Activated naive CD4-positive, alpha-beta T cell treated with anti-CD3 and anti-CD28 coated beads for 36 hours (primary cell): Measurements from ENCODE around the gene PML. TPM values are rescaled to one million over a fixed set of nuclear protein-coding genes. Genes with fewer than 3 reads are reported as not detected.
"Not testable (repeated sequence)": the region's sequence is repeated elsewhere in the genome, so short reads cannot be mapped to it uniquely, and the experiment has no call there.

Experiments
- CTCF ChIA-PET: fragments of 350-600 bp; sonication (Branson Sonifier 250); formaldehyde crosslinking; loops from one replicate; lab custom pipeline; 2021; ENCODE audit warnings: antibody characterized with exemption; lab: Charles Lee
- DNase-seq: peaks from one replicate; pipeline ENCODE4 v3.0.0-alpha.2; 2020
- H3K27ac Mint-ChIP-seq: one replicate; pipeline ENCODE4 v1.8.0; 2021; ENCODE audit warnings: mild to moderate bottlenecking, mixed read lengths
- H3K27me3 Mint-ChIP-seq: one replicate; pipeline ENCODE4 v1.8.0; 2021; ENCODE audit warnings: low read depth, mixed read lengths
- H3K36me3 Mint-ChIP-seq: one replicate; pipeline ENCODE4 v1.8.0; 2021; ENCODE audit warnings: low read depth, mixed read lengths
- H3K4me1 Mint-ChIP-seq: one replicate; pipeline ENCODE4 v1.8.0; 2021; ENCODE audit warnings: low read depth, mixed read lengths
- H3K4me3 Mint-ChIP-seq: one replicate; pipeline ENCODE4 v1.8.0; 2021; ENCODE audit warnings: mild to moderate bottlenecking, moderate library complexity, mixed read lengths
- H3K9me3 Mint-ChIP-seq: one replicate; pipeline ENCODE4 v1.8.0; 2021; ENCODE audit warnings: mixed read lengths
- intact Hi-C: fragments of 100-400 bp; cut with micrococcal nuclease; formaldehyde crosslinking; loops from one replicate; pipeline ENCODE4 v1.15.1; 2023
- total RNA-seq, 2 experiments: library from RNA; stranded (reverse); gene quantifications; one replicate each; pipeline ENCODE4 v1.2.3, GENCODE V29; 2021

Gene PML
- total RNA-seq, 2 experiments from 2014 or later: 69.6 to 70.2 TPM

- Mint-ChIP-seq H3K9me3 (no peaks in the 10 kb centered on the region), H3K4me1 (peaks cover 10% of the 10 kb centered on the region), H3K27ac (no peak overlapping the region), H3K4me3 (no peak overlapping the region), H3K27me3 (no peaks in the 10 kb centered on the region), H3K36me3 (peaks cover 2% of the 10 kb centered on the region)
- DNase-seq: no peak
- intact Hi-C loops: no loop called here
- CTCF ChIA-PET: interaction anchor here (0.7 to 11.8 kb wide), 3 partner anchors 21 to 75 kb away, joined by 3 to 167 read pairs (median 3); no protein-coding TSS in a partner anchor
These were observed 51.2 kb downstream of the PML start for GRCh38 chr15:74045636-74046274.

- intact Hi-C loops: no loop called here
- Mint-ChIP-seq H3K4me1 (peaks cover 10% of the 10 kb centered on the region), H3K9me3 (no peaks in the 10 kb centered on the region)
These were observed 51.8 kb downstream of the PML start for GRCh38 chr15:74046275-74046674.

GRCh38 chr15:74050127-74050526, 55.6 kb downstream of the PML start:
- H3K4me1 Mint-ChIP-seq: peaks cover 15% of the 10 kb centered on the region
- no peaks in the 10 kb centered on the region for H3K36me3 Mint-ChIP-seq
- H3K9me3 Mint-ChIP-seq: no peaks in the 10 kb centered on the region
- H3K27me3 Mint-ChIP-seq: no peaks in the 10 kb centered on the region
- DNase-seq: no peak
- H3K27ac Mint-ChIP-seq: no peak overlapping the region
- intact Hi-C loops: loop anchor here (5.0 kb wide), 1 partner anchor 257 kb away; no protein-coding TSS in a partner anchor
- H3K4me3 Mint-ChIP-seq: no peak overlapping the region
- CTCF ChIA-PET: interaction anchor here (0.8 to 11.8 kb wide), 5 partner anchors 10 to 258 kb away, joined by 3 to 167 read pairs (median 8); partner anchors contain the start of gene PML

More at GRCh38 chr15:74046275-74046674, 51.8 kb downstream of the PML start:
- no peak for DNase-seq
- Mint-ChIP-seq H3K4me3 (no peak overlapping the region), H3K27ac (no peak overlapping the region), H3K36me3 (peaks cover 2% of the 10 kb centered on the region), H3K27me3 (no peaks in the 10 kb centered on the region)
- CTCF ChIA-PET: interaction anchor here (0.7 to 11.8 kb wide), 3 partner anchors 22 to 76 kb away, joined by 3 to 167 read pairs (median 3); no protein-coding TSS in a partner anchor

- Mint-ChIP-seq H3K36me3 (no peaks in the 10 kb centered on the region), H3K4me3 (no peak overlapping the region), H3K9me3 (no peaks in the 10 kb centered on the region), H3K27me3 (no peaks in the 10 kb centered on the region), H3K4me1 (peaks cover 15% of the 10 kb centered on the region), H3K27ac (no peak overlapping the region)
- no peak for DNase-seq
- CTCF ChIA-PET: interaction anchor here (0.6 to 11.8 kb wide), 4 partner anchors 9 to 277 kb away, joined by 3 to 167 read pairs (median 12); no protein-coding TSS in a partner anchor
- intact Hi-C loops: loop anchor here (5.0 kb wide), 1 partner anchor 257 kb away; no protein-coding TSS in a partner anchor
These were observed 56.2 kb downstream of the PML start for GRCh38 chr15:74050556-74051234.

- CTCF ChIA-PET: interaction anchor here (0.7 to 11.8 kb wide), 7 partner anchors 10 to 172 kb away, joined by 3 to 167 read pairs (median 3); partner anchors contain the start of gene PML
- H3K9me3 Mint-ChIP-seq, H3K27me3 Mint-ChIP-seq, H3K36me3 Mint-ChIP-seq, H3K27ac Mint-ChIP-seq, H3K4me3 Mint-ChIP-seq, DNase-seq: not testable (repeated sequence)
- peaks cover 15% of the 10 kb centered on the region for H3K4me1 Mint-ChIP-seq
- intact Hi-C loops: loop anchor here (5.0 kb wide), 1 partner anchor 255 kb away; no protein-coding TSS in a partner anchor
These were observed 58.0 kb downstream of the PML start for GRCh38 chr15:74052271-74053260.

- CTCF ChIA-PET: interaction anchor here (0.7 to 11.8 kb wide), 7 partner anchors 11 to 102 kb away, joined by 3 to 167 read pairs (median 3); no protein-coding TSS in a partner anchor
- DNase-seq: no peak
- no peak overlapping the region for H3K4me3 Mint-ChIP-seq
- H3K4me1 Mint-ChIP-seq: peaks cover 5% of the 10 kb centered on the region
- intact Hi-C loops: loop anchor here (5.0 kb wide), 1 partner anchor 254 kb away; no protein-coding TSS in a partner anchor
- H3K9me3 Mint-ChIP-seq: no peaks in the 10 kb centered on the region
- no peak overlapping the region for H3K27ac Mint-ChIP-seq
- H3K36me3 Mint-ChIP-seq: no peaks in the 10 kb centered on the region
- H3K27me3 Mint-ChIP-seq: no peaks in the 10 kb centered on the region
These were observed 59.0 kb downstream of the PML start for GRCh38 chr15:74053517-74053916.

GRCh38 chr15:74053941-74054529, 59.5 kb downstream of the PML start:
- DNase-seq: peak; percentile 82
- intact Hi-C loops: loop anchor here (5.0 kb wide), 1 partner anchor 253 kb away; no protein-coding TSS in a partner anchor
- H3K27ac Mint-ChIP-seq: no peak overlapping the region
- H3K4me1 Mint-ChIP-seq: peaks cover 5% of the 10 kb centered on the region
- peak overlapping the region; percentile 23 for H3K4me3 Mint-ChIP-seq
- H3K27me3 Mint-ChIP-seq: no peaks in the 10 kb centered on the region
- H3K36me3 Mint-ChIP-seq: no peaks in the 10 kb centered on the region
- CTCF ChIA-PET: interaction anchor here (0.5 to 11.8 kb wide), 10 partner anchors 9 to 595 kb away, joined by 3 to 167 read pairs (median 3); no protein-coding TSS in a partner anchor
- H3K9me3 Mint-ChIP-seq: no peaks in the 10 kb centered on the region

GRCh38 chr15:74055804-74056203, 61.3 kb downstream of the PML start:
- no peak overlapping the region for H3K4me3 Mint-ChIP-seq
- no peak for DNase-seq
- H3K27ac Mint-ChIP-seq: no peak overlapping the region
- H3K27me3 Mint-ChIP-seq: no peaks in the 10 kb centered on the region
- H3K9me3 Mint-ChIP-seq: no peaks in the 10 kb centered on the region
- CTCF ChIA-PET: interaction anchor here (0.6 to 0.7 kb wide), 2 partner anchors 143 to 890 kb away, joined by 3 to 4 read pairs; no protein-coding TSS in a partner anchor
- H3K4me1 Mint-ChIP-seq: peaks cover 13% of the 10 kb centered on the region
- H3K36me3 Mint-ChIP-seq: no peaks in the 10 kb centered on the region
- intact Hi-C loops: no loop called here

- H3K9me3 Mint-ChIP-seq, H3K27ac Mint-ChIP-seq, H3K4me3 Mint-ChIP-seq, intact Hi-C loops, H3K27me3 Mint-ChIP-seq, H3K36me3 Mint-ChIP-seq, CTCF ChIA-PET: not testable (repeated sequence)
- H3K4me1 Mint-ChIP-seq: peaks cover 13% of the 10 kb centered on the region
- peak; percentile 11 for DNase-seq
These were observed 61.8 kb downstream of the PML start for GRCh38 chr15:74056330-74056729.

- peaks cover 11% of the 10 kb centered on the region for H3K4me1 Mint-ChIP-seq
- CTCF ChIA-PET: interaction anchor here (0.7 to 0.9 kb wide), 2 partner anchors 11 to 85 kb away, joined by 3 read pairs; no protein-coding TSS in a partner anchor
- H3K9me3 Mint-ChIP-seq, H3K36me3 Mint-ChIP-seq, H3K4me3 Mint-ChIP-seq, H3K27me3 Mint-ChIP-seq, H3K27ac Mint-ChIP-seq, intact Hi-C loops: not testable (repeated sequence)
- peak; percentile 18 for DNase-seq
These were observed 64.7 kb downstream of the PML start for GRCh38 chr15:74059050-74059833.
